ENCODE measurements around the gene CRLF1.

The CRLF1 gene

GRCh38 chr19:18566953-18567352 lies 39.6 kb downstream of the CRLF1 start:
- H3K4me3 Mint-ChIP-seq, result no peak overlapping the region
- H3K27ac Mint-ChIP-seq, result no peak overlapping the region
- peaks cover 42% of the 10 kb centered on the region for H3K36me3 Mint-ChIP-seq (ENCODE audit: low read depth)
- no peaks in the 10 kb centered on the region for H3K9me3 Mint-ChIP-seq
- H3K4me1 Mint-ChIP-seq, result peaks cover 7% of the 10 kb centered on the region
- TF ChIP-seq CTCF (IDR thresholded peaks at IDR 0.05; ENCODE audit: unreplicated experiment in 3 of 3), result no peak
- no peaks in the 10 kb centered on the region for H3K27me3 Mint-ChIP-seq (ENCODE audit: low read depth)

- no peaks in the 10 kb centered on the region for H3K27me3 Mint-ChIP-seq (ENCODE audit: low read depth)
- peaks cover 7% of the 10 kb centered on the region for H3K4me1 Mint-ChIP-seq
- no peaks in the 10 kb centered on the region for H3K9me3 Mint-ChIP-seq
- H3K4me3 Mint-ChIP-seq, result no peak overlapping the region
- H3K36me3 Mint-ChIP-seq (ENCODE audit: low read depth), result peaks cover 14% of the 10 kb centered on the region
- TF ChIP-seq CTCF (IDR thresholded peaks at IDR 0.05; ENCODE audit: unreplicated experiment in 3 of 3), result no peak
- no peak overlapping the region for H3K27ac Mint-ChIP-seq
Measured at GRCh38 chr19:18562086-18562485, 44.5 kb downstream of the CRLF1 start.

GRCh38 chr19:18559685-18560084 lies 46.9 kb downstream of the CRLF1 start:
- no peak for TF ChIP-seq CTCF (IDR thresholded peaks at IDR 0.05; ENCODE audit: unreplicated experiment in 3 of 3)
- Mint-ChIP-seq H3K4me1 (peaks cover 7% of the 10 kb centered on the region), H3K27ac (no peak overlapping the region)

GRCh38 chr19:18558604-18559003 lies 48.0 kb downstream of the CRLF1 start:
- H3K9me3 Mint-ChIP-seq, result no peaks in the 10 kb centered on the region
- peak overlapping the region; percentile 19 to 76 (median 34) for H3K27ac Mint-ChIP-seq
- peak overlapping the region; percentile 90 to 94 (median 90) for H3K4me3 Mint-ChIP-seq
- no peak for TF ChIP-seq CTCF (IDR thresholded peaks at IDR 0.05; ENCODE audit: unreplicated experiment in 3 of 3)
- H3K4me1 Mint-ChIP-seq, result peaks cover 7% of the 10 kb centered on the region
- peaks cover 3% of the 10 kb centered on the region for H3K36me3 Mint-ChIP-seq (ENCODE audit: low read depth)
- H3K27me3 Mint-ChIP-seq (ENCODE audit: low read depth), result no peaks in the 10 kb centered on the region

More at GRCh38 chr19:18559685-18560084, 46.9 kb downstream of the CRLF1 start:
- H3K36me3 Mint-ChIP-seq (ENCODE audit: low read depth), result peaks cover 6% of the 10 kb centered on the region
- H3K4me3 Mint-ChIP-seq, result peak overlapping the region; percentile 90 to 94 (median 90)
- H3K27me3 Mint-ChIP-seq (ENCODE audit: low read depth), result no peaks in the 10 kb centered on the region
- H3K9me3 Mint-ChIP-seq, result no peaks in the 10 kb centered on the region

- Mint-ChIP-seq H3K4me3 (peak overlapping the region; percentile 90 to 94 (median 90)), H3K36me3 (ENCODE audit: low read depth) (peaks cover 3% of the 10 kb centered on the region), H3K4me1 (peaks cover 7% of the 10 kb centered on the region), H3K27me3 (ENCODE audit: low read depth) (no peaks in the 10 kb centered on the region), H3K9me3 (no peaks in the 10 kb centered on the region), H3K27ac (peak overlapping the region; percentile 19 to 76 (median 34))
- no peak for TF ChIP-seq CTCF (IDR thresholded peaks at IDR 0.05; ENCODE audit: unreplicated experiment in 3 of 3)
Measured at GRCh38 chr19:18558202-18558555, 48.4 kb downstream of the CRLF1 start.

DNA sequence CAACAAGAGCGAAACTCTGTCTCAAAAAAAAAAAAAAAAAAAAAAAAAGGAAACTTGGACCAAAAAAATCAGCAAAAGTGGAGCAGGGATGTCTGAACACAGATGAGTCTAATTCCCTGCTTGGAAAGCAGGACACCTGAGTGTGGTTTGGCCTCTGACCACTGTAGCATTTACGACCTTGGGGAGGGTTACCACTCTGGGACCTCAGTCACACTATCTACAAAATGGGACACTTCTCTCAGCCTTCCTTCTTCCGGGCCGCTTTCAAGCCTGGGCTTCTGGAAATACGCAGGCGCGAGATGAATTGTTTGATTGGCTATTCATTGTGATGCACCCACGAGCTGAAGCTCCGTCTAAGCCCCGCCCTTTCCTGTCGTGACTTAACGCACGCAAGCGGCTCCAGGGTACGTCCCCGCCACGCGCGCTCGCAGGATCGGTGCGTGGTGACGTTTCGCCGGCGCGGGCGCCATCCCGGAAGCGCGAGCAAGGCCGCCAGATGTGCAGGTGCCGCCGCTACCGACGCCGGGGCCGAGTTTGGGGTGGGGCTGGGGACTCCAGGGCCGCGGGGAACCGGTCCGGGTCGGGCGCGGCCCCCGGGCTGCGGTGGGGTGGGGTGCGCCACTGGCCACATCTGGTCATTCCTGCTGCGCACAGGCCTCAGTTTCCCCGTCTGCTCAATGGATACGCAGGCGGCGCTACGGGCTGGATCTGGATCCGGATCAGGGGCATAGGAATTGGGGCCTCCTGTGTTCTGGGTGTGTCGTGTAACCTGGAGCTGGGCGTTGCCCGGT lies 49.0 kb downstream of the CRLF1 start, which contains the start of gene KXD1:
Gene KXD1, plus strand, starts transcription at position 460 of the 791 bp plus-strand sequence. CDS start 4,187 bp downstream, outside the sequence.
- peaks cover 3% of the 10 kb centered on the region for H3K36me3 Mint-ChIP-seq (ENCODE audit: low read depth)
- H3K4me3 Mint-ChIP-seq, result peak within 1 kb of the TSS; percentile 90 to 94 (median 90)
- no peak for TF ChIP-seq CTCF (IDR thresholded peaks at IDR 0.05; ENCODE audit: unreplicated experiment in 3 of 3)
- H3K27me3 Mint-ChIP-seq (ENCODE audit: low read depth), result no peaks in the 10 kb centered on the region
- peaks cover 7% of the 10 kb centered on the region for H3K4me1 Mint-ChIP-seq
- peak within 1 kb of the TSS; percentile 66 to 96 (median 76) for H3K27ac Mint-ChIP-seq
- no peaks in the 10 kb centered on the region for H3K9me3 Mint-ChIP-seq
